ENCODE results near the gene C22orf15. TPM values are rescaled to one million over a fixed set of nuclear protein-coding genes. Genes with fewer than 3 reads are reported as not detected.

The C22orf15 gene
- total RNA-seq, 1 experiment from 2014 or later, result not detected

GRCh38 chr22:23789121-23789520 is 26.3 kb downstream of the C22orf15 start:
- Histone ChIP-seq H3K4me1 (ENCODE audit: control insufficient read depth in 1 of 2, insufficient read depth in 2 of 2, low read length in 2 of 2) (peaks cover 11 to 24% of the 10 kb centered on the region in 2 experiments; a peak in 3 of 4 replicates), H3K36me3 (ENCODE audit: control insufficient read depth in 1 of 2, insufficient read depth in 2 of 2, low read length in 2 of 2) (peaks cover 0 to 5% of the 10 kb centered on the region in 2 experiments; a peak in 1 of 4 replicates), H2AFZ (ENCODE audit: low read depth, low read length, poor library complexity, severe bottlenecking) (no peak overlapping the region), H4K20me1 (ENCODE audit: insufficient read depth) (peaks cover 8% of the 10 kb centered on the region; the same call in 1 of the 2 replicates), H3K9ac (ENCODE audit: low read length) (no peak overlapping the region), H3K79me2 (ENCODE audit: insufficient read depth, low read length) (peaks cover 61% of the 10 kb centered on the region), H3K9me3 (ENCODE audit: control insufficient read depth in 1 of 2, insufficient read depth in 1 of 2, low read depth in 1 of 2, low read length in 2 of 2) (no peaks in the 10 kb centered on the region), H3K4me3 (replicated peaks in 1 of 2; ENCODE audit: low read depth in 1 of 2, low read length in 2 of 2) (no peak overlapping the region), H3K27ac (ENCODE audit: low read depth, low read length) (no peak overlapping the region), H3K27me3 (ENCODE audit: insufficient read depth, low read length) (no peaks in the 10 kb centered on the region), H3K4me2 (ENCODE audit: low read length) (no peak overlapping the region), H3K9me2 (ENCODE audit: insufficient read depth) (no peaks in the 10 kb centered on the region)
- no peak for DNase-seq (ENCODE audit: low read depth, low spot score)
- intact Hi-C loops (cut with micrococcal nuclease), result no loop called here
- CTCF ChIA-PET, result interaction anchor here (0.6 kb wide), 1 partner anchor 593 kb away, joined by 3 read pairs; no protein-coding TSS in a partner anchor
- POLR2A ChIA-PET, result interaction anchor here (2.6 kb wide), 1 partner anchor 18 kb away, joined by 8 read pairs; no protein-coding TSS in a partner anchor
- no TSS peak for BruUV-seq (replicated peaks)
- no peak for ATAC-seq
- no peak for TF ChIP-seq CTCF (IDR thresholded peaks at IDR 0.05 in 2 of 3, conservative IDR thresholded peaks at IDR 0.05 in 1 of 3; ENCODE audit: borderline replicate concordance in 1 of 3, insufficient read depth in 1 of 3, low read depth in 2 of 3, low read length in 2 of 3)
- no peak for TF ChIP-seq FOSL1 (IDR thresholded peaks at IDR 0.05; ENCODE audit: low read depth)
- TF ChIP-seq CEBPB (IDR thresholded peaks at IDR 0.05; ENCODE audit: low read depth), result no peak
- TF ChIP-seq EZH2 (IDR thresholded peaks at IDR 0.05), result no peak
- no peak for TF ChIP-seq ZBTB33 (IDR thresholded peaks at IDR 0.05; ENCODE audit: extremely low read depth, insufficient replicate concordance, low read length)
- no peak for TF ChIP-seq CBX3 (IDR thresholded peaks at IDR 0.05; ENCODE audit: low read depth)
- no peak for TF ChIP-seq SP1 (IDR thresholded peaks at IDR 0.05; ENCODE audit: low read depth)
- no peak for TF ChIP-seq TCF7L2 (IDR thresholded peaks at IDR 0.05; ENCODE audit: borderline replicate concordance, extremely low read depth, insufficient read depth, insufficient read length)
- TF ChIP-seq SIN3A (IDR thresholded peaks at IDR 0.05; ENCODE audit: low read depth), result no peak
- RAD21 ChIA-PET (ENCODE audit: low non-redundant PET in 1 of 2, low total read pairs in 2 of 2, uncharacterized antibody in 2 of 2, unreplicated experiment in 2 of 2), result no interaction called here
